IMR-90 (cell line): Measurements from ENCODE around the gene CD36. TPM values are rescaled to one million over a fixed set of nuclear protein-coding genes. Genes with fewer than 3 reads are reported as not detected.

Source experiments
- ATAC-seq: fragments of 200-7000 bp; cut with Tn5 transposase; 2 replicates; pipeline ENCODE4 v1.9.1; 2020; ENCODE audit warnings: low read depth, mild to moderate bottlenecking, moderate library complexity
- BruUV-seq: library from RNA; stranded (reverse); fragments of 400-500 nt; replicated peaks from 2 replicates; lab custom pipeline; 2021; lab: Mats Ljungman, UMichigan
- CTCF ChIA-PET: fragments of 300-600 bp; formaldehyde crosslinking; extraction: SDS; loops from one replicate; lab custom pipeline; 2021; ENCODE audit warnings: antibody characterized with exemption; lab: Yijun Ruan, JAX
- POLR2A ChIA-PET: fragments of 300-600 bp; sonication (Branson Sonifier 250); formaldehyde crosslinking; loops from one replicate; lab custom pipeline; 2022; ENCODE audit warnings: antibody characterized with exemption; ENCODE audit not compliant: unreplicated experiment; lab: Charles Lee
- DNase-seq: peaks from one replicate; pipeline ENCODE4 v3.0.0; 2013
- H2AFZ ChIP-seq: replicated peaks from 2 replicates; pipeline ENCODE3; 2013; ENCODE audit warnings: low read length, mild to moderate bottlenecking; ENCODE audit not compliant: poor library complexity
- H2AK5ac ChIP-seq: 2 replicates; pipeline ENCODE4 v1.6.1; 2013; ENCODE audit warnings: low read depth, low read length, inconsistent platforms
- H2AK9ac ChIP-seq: replicated peaks from 2 replicates; pipeline ENCODE3; 2013; ENCODE audit warnings: mild to moderate bottlenecking, low read depth, low read length, moderate library complexity; ENCODE audit not compliant: poor library complexity
- H2BK120ac ChIP-seq: 2 replicates; pipeline ENCODE4 v1.6.1; 2013; ENCODE audit warnings: low read depth, low read length, inconsistent platforms
- H2BK15ac ChIP-seq: 3 replicates; pipeline ENCODE4 v1.6.1; 2013; ENCODE audit warnings: low read depth, low read length, inconsistent platforms
- H2BK20ac ChIP-seq: 2 replicates; pipeline ENCODE4 v1.6.1; 2013; ENCODE audit warnings: low read depth, mild to moderate bottlenecking, inconsistent platforms, low read length, moderate library complexity
- H2BK5ac ChIP-seq: 2 replicates; pipeline ENCODE4 v1.6.1; 2013; ENCODE audit warnings: mild to moderate bottlenecking, low read depth, low read length, inconsistent platforms; ENCODE audit not compliant: poor library complexity, severe bottlenecking
- H3K14ac ChIP-seq: replicated peaks from 2 replicates; pipeline ENCODE4 v1.6.1; 2013; ENCODE audit warnings: low read depth, low read length, inconsistent platforms
- H3K18ac ChIP-seq: 2 replicates; pipeline ENCODE4 v1.6.1; 2013; ENCODE audit warnings: low read depth, low read length, control low read depth
- H3K23ac ChIP-seq: 2 replicates; pipeline ENCODE4 v1.6.1; 2013; ENCODE audit warnings: low read depth, low read length, inconsistent platforms
- H3K27ac ChIP-seq: 2 replicates; pipeline ENCODE4 v1.5.1; 2013; ENCODE audit warnings: mild to moderate bottlenecking, control low read depth, low read length; ENCODE audit not compliant: insufficient read depth
- H3K27me3 ChIP-seq: 2 replicates; pipeline ENCODE4 v1.6.1; 2013; ENCODE audit warnings: low read length; ENCODE audit not compliant: control insufficient read depth, insufficient read depth
- H3K36me3 ChIP-seq: 2 replicates; pipeline ENCODE4 v1.6.1; 2013; ENCODE audit warnings: low read length, mixed read lengths; ENCODE audit not compliant: control insufficient read depth, insufficient read depth
- H3K4ac ChIP-seq: 2 replicates; pipeline ENCODE4 v1.6.1; 2013; ENCODE audit warnings: low read depth, low read length, inconsistent platforms
- H3K4me1 ChIP-seq: 2 replicates; pipeline ENCODE4 v1.6.1; 2013; ENCODE audit warnings: low read length, mixed read lengths; ENCODE audit not compliant: control insufficient read depth, insufficient read depth
- H3K4me2 ChIP-seq: 2 replicates; pipeline ENCODE4 v1.6.1; 2013; ENCODE audit warnings: low read depth, mild to moderate bottlenecking, control low read depth, low read length, moderate library complexity
- H3K4me3 ChIP-seq: 2 replicates; pipeline ENCODE4 v1.5.1; 2013; ENCODE audit warnings: low read depth, mild to moderate bottlenecking, control low read depth, low read length, moderate library complexity; ENCODE audit not compliant: insufficient read depth
- H3K56ac ChIP-seq: 2 replicates; pipeline ENCODE4 v1.6.1; 2013; ENCODE audit warnings: low read length, inconsistent platforms; ENCODE audit not compliant: insufficient read depth; ENCODE audit errors: extremely low read depth
- H3K79me1 ChIP-seq, 2 experiments: 2 replicates each; pipeline ENCODE4 v1.6.1; 2013; ENCODE audit warnings: low read length in 2 of 2, inconsistent platforms in 1 of 2, low read depth in 1 of 2
- H3K9ac ChIP-seq: 2 replicates; pipeline ENCODE4 v1.6.1; 2013; ENCODE audit warnings: low read depth, low read length, control low read depth
- H3K9me1 ChIP-seq: 2 replicates; pipeline ENCODE4 v1.6.1; 2013; ENCODE audit warnings: low read length, inconsistent platforms; ENCODE audit not compliant: insufficient read depth
- H3K9me3 ChIP-seq: 2 replicates; pipeline ENCODE4 v1.6.1; 2013; ENCODE audit warnings: low read length; ENCODE audit not compliant: control insufficient read depth, insufficient read depth
- H4K20me1 ChIP-seq: 2 replicates; pipeline ENCODE4 v1.6.1; 2013; ENCODE audit warnings: low read length, inconsistent platforms; ENCODE audit not compliant: insufficient read depth
- H4K5ac ChIP-seq: 2 replicates; pipeline ENCODE4 v1.6.1; 2013; ENCODE audit warnings: mild to moderate bottlenecking, low read depth, low read length, control low read depth
- H4K8ac ChIP-seq, 2 experiments: 2 replicates each; pipeline ENCODE4 v1.6.1; 2013; ENCODE audit warnings: low read depth in 2 of 2, low read length in 2 of 2, control low read depth in 1 of 2, inconsistent platforms in 1 of 2
- H4K91ac ChIP-seq: 2 replicates; pipeline ENCODE4 v1.6.1; 2013; ENCODE audit warnings: low read depth, low read length, inconsistent platforms; ENCODE audit not compliant: insufficient read depth
- CHD1 ChIP-seq: IDR thresholded peaks from 2 replicates; pipeline ENCODE4 v1.6.1; 2012; ENCODE audit warnings: low read depth, low read length, improper control_type of control experiment
- MAFK ChIP-seq: IDR thresholded peaks from 2 replicates; pipeline ENCODE4 v1.6.1; 2012; ENCODE audit warnings: low read depth, low read length, improper control_type of control experiment
- MAZ ChIP-seq: IDR thresholded peaks from 2 replicates; pipeline ENCODE4 v1.6.1; 2012; ENCODE audit warnings: low read depth, mild to moderate bottlenecking, low read length, improper control_type of control experiment, moderate library complexity, borderline replicate concordance
- NFE2L2 ChIP-seq: fragments of 150-350 bp; IDR thresholded peaks from 2 replicates; pipeline ENCODE4 v1.6.1; 2016; ENCODE audit warnings: low read depth, mild to moderate bottlenecking, low read length
- POLR2A ChIP-seq: IDR thresholded peaks from 2 replicates; pipeline ENCODE4 v1.6.1; 2012; ENCODE audit warnings: mild to moderate bottlenecking, low read depth, low read length
- RFX5 ChIP-seq: IDR thresholded peaks from 2 replicates; pipeline ENCODE4 v1.8.0; 2012; ENCODE audit warnings: low read depth, mild to moderate bottlenecking, low read length, moderate library complexity
- SMC3 ChIP-seq: fragments of 150-350 bp; IDR thresholded peaks from 2 replicates; pipeline ENCODE4 v1.6.1; 2016; ENCODE audit warnings: low read depth, mild to moderate bottlenecking, antibody characterized with exemption, low read length, moderate library complexity
- USF2 ChIP-seq: fragments of 150-350 bp; IDR thresholded peaks from 2 replicates; pipeline ENCODE4 v1.6.1; 2017; ENCODE audit warnings: mild to moderate bottlenecking, antibody characterized with exemption, low read length, low read depth
- WGBS, 2 experiments: methylation state at CpG; one replicate each; pipeline versions ENCODE4 v1.1.5 to v1.1.7; 2013; ENCODE audit warnings: missing lambda C conversion rate in 2 of 2; ENCODE audit not compliant: insufficient read length in 1 of 2; ENCODE audit errors: extremely low coverage in 2 of 2; 5-methylcytosine and 5-hydroxymethylcytosine counted together
- dilution Hi-C: fragments of 300-500 bp; cut with HindIII; formaldehyde crosslinking; loops from one replicate; pipeline ENCODE4 v1.14.3; 2018; ENCODE audit warnings: low sequenced_read_pairs; ENCODE audit not compliant: unreplicated experiment
- in situ Hi-C: fragments of 300-500 bp; cut with MboI; formaldehyde crosslinking; loops from 3 replicates; pipeline ENCODE4 v1.14.3; 2019; ENCODE audit warnings: low sequenced_read_pairs, inconsistent platforms, mixed read lengths
- intact Hi-C: fragments of 100-400 bp; cut with micrococcal nuclease; formaldehyde crosslinking; loops from 2 replicates; pipeline ENCODE4 v1.10.0; 2022
- polyA plus RNA-seq, 3 experiments: library from polyadenylated mRNA; depleted of rRNA; stranded (reverse); fragments of >200 nt; gene quantifications; 2 replicates each; pipeline ENCODE4 v1.2.3, GENCODE V29; 2012; ENCODE audit warnings: low replicate concordance in 1 of 3
- total RNA-seq: library from RNA; depleted of rRNA; stranded (reverse); fragments of >200 nt; gene quantifications from 2 replicates; pipeline ENCODE4 v1.2.3, GENCODE V29; 2012

CD36 gene
- total and polyA plus RNA-seq, 2 of the 4 experiments (the other 2 are of a cell fraction) = 0.19 to 0.54 TPM

- no peak for TF ChIP-seq RFX5
- no peak for TF ChIP-seq SMC3
- peak; percentile 21; the same call in 1 of the 2 replicates for TF ChIP-seq MAFK
- no peak for TF ChIP-seq MAZ
- no peak for TF ChIP-seq USF2
- no peak for TF ChIP-seq POLR2A
- no peak for TF ChIP-seq NFE2L2
- TF ChIP-seq CHD1 = no peak
- no peak overlapping the region for H3K27ac ChIP-seq
- no TSS peak for BruUV-seq
- DNase-seq = no peak
- no peak overlapping the region for H2AK5ac ChIP-seq
- no peak overlapping the region for H2BK5ac ChIP-seq
- H3K27me3 ChIP-seq = no peaks in the 10 kb centered on the region
- 0 out of 2 replicates have a peak overlapping the region, but pooled peaks have one; percentile 8 for H4K5ac ChIP-seq
- peak overlapping the region; percentile 24; the same call in 1 of the 2 replicates for H3K18ac ChIP-seq
- H3K4me3 ChIP-seq = no peak overlapping the region
- no peak overlapping the region for H2AFZ ChIP-seq
- H4K20me1 ChIP-seq = no peaks in the 10 kb centered on the region
- H3K9me1 ChIP-seq = no peaks in the 10 kb centered on the region; the same call in 1 of the 2 replicates
- H3K14ac ChIP-seq = 0 out of 2 replicates have a peak overlapping the region, but pooled peaks have one; percentile 14
- no peak overlapping the region for H2AK9ac ChIP-seq
- H3K23ac ChIP-seq = no peak overlapping the region
- no peaks in the 10 kb centered on the region for H3K9me3 ChIP-seq
- intact Hi-C loops (loop anchor here (10.0 kb wide), 1 partner anchor 571 kb away; no protein-coding TSS in a partner anchor), dilution Hi-C loops (no loop called here), in situ Hi-C loops (loop anchor here (5.0 to 25.0 kb wide), 2 partner anchors 229 to 569 kb away; no protein-coding TSS in a partner anchor)
- H3K36me3 ChIP-seq = no peaks in the 10 kb centered on the region
- H3K9ac ChIP-seq = no peak overlapping the region
- H4K91ac ChIP-seq = no peak overlapping the region
- H3K4me2 ChIP-seq = no peak overlapping the region
- peaks cover 2% of the 10 kb centered on the region for H3K4me1 ChIP-seq
- no peak overlapping the region for H3K4ac ChIP-seq
- CTCF ChIA-PET = no interaction called here
- H2BK120ac ChIP-seq = 0 out of 2 replicates have a peak overlapping the region, but pooled peaks have one; percentile 11
- H4K8ac ChIP-seq = 0 out of 4 replicates have a peak overlapping the region, but pooled peaks of 1 of the 2 experiments have one; percentile 1
- H3K56ac ChIP-seq = no peak overlapping the region
- H2BK15ac ChIP-seq = 0 out of 3 replicates have a peak overlapping the region, but pooled peaks have one; percentile 30
- POLR2A ChIA-PET = no interaction called here
- WGBS, 2 experiments = no CpG with 5 or more reads among the region's 4 CpGs
- ATAC-seq = no peak
- H2BK20ac ChIP-seq = peak overlapping the region; percentile 49; the same call in 1 of the 2 replicates
- no peaks in the 10 kb centered on the region for H3K79me1 ChIP-seq
Observed at GRCh38 chr7:80656029-80656428, 17.6 kb downstream of the CD36 start.
